GM18498 (cell line): Measurements from ENCODE around the gene TMEM200A.

Experiments used
- ATAC-seq: cut with Tn5 transposase; IDR thresholded peaks from one replicate; pipeline ENCODE4 v1.9.1; 2021; ENCODE audit warnings: mild to moderate bottlenecking, moderate library complexity; ENCODE audit not compliant: unreplicated experiment

TMEM200A gene

DNA sequence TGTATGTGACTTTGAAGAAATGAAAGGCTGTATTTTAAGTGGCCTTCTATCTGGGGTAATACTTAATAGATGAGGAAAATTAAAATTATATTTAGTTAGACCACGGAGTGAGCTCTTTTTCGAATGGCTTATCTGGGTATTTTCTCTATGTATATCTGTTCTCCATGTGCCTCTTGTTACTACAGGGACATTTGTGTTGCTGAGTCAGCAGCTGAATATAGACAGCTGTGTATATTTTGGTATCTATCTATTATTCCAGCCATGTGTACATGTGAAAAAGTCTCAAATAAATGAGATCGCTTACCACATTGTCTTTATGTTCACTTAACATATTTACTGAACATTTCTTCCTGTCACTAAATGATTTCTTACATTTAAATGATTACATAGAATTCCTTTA is 57.2 kb downstream of the TMEM200A start:
- ATAC-seq: no peak

DNA sequence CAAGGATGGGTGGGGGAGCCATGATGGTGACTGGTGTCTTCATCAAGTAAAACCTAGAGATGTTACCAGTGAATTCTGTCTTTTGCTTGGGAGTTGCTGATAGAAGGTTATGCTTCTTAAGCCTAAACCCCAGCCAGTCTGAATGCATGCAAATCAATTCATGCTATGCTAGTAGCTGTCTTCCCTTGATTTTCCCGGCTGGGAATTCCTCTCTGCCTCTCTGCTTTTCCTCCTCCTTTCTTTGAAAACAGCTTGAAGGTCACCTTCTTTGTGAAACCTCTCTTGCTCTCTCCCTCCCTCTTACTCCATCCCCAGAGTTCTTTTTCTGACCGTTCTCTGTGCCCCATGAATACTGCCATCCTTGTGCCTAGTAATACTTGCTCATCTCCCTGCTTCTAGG is 58.9 kb downstream of the TMEM200A start:
- no peak for ATAC-seq

DNA sequence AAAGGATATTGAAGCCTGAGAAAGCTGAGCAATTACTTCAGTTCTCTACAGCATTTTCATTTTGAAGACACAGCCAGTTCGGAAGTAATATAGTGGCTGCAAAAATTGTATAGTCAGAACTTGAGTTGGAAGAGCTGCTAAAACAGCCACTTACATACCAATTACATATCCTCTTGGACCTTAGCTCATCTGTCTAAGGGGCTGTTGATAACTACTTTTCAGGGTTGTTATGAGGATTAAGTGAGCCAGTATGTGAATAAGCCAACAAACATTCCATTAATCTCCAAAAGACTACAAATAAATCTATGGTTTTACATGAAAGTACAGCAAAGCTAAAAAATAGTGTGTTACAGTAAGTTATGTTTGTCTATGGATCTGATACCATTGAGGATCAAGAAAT is 59.7 kb downstream of the TMEM200A start:
- ATAC-seq: no peak

DNA sequence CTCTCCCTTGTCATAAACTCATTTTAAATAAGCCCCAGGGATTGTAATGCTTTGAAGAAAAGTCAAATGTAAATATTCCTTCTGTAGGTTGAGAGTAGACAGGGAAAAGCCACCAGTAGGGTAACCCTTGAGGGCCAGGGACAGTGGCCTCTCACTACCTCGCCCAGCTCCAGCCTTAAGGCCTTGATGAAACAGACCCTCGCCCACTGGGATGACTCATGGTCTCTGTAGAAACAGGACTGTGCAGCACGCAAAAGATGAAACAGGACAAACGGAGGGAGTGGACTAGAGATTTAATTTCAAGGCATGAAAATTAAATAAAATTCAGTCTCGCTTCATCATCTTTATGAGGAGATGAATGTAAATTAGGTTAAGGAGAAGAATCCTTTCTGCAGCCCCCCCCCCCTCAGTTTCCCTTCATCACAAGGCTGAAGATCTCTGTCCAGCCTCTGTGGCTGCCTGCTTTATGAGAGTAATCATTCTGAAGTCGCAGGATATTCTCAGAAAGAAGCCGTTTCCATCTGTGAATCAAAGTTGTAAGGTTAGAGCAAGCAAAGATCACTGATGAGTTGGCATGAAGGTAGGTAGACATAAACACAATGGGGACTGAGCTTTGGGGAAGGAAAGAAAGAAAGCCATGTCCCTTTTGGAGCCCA is 60.4 kb downstream of the TMEM200A start:
- ATAC-seq: no peak

DNA sequence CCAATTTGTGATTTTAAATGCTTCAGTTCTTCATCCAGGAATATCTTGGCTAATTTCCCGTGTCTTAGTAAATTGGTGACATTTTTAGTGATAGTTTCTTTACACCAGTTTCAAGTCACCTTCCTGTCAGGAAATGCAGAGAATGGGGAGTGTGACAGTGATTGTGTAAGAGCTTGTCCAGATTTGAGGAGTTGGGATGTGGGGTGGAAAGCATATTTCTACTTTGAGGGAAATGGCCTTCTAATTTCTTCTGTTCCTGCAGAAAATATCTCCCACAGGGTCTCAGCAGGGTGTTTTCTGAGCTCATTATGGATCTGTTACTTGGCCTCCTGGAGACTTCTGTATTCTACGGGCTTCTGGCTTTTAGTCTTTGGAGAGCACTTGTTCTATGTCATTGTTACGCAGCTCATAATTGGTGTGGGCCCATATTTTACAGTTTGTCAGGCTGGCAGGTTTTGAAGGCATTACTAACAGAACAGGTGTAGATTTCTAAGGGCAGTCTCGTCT is 65.6 kb downstream of the TMEM200A start:
- ATAC-seq: no peak

DNA sequence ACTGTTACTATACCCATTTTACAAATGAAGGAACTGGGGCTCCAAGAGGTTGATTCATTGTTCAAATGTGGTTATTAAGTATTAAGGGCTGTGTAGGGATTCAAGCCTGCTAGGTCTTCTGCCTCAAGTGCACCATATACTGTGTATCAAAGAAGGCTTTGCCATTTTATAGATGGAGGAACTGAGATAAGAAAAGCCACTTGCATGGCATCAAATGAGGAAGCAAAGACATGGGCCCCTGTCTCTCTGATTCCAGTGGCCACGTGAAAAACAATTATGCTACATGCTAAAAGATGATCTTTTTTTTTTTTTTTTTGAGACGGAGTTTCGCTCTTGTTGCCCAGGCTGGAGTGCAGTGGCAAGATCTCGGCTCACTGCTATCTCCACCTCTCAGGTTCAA is 67.0 kb downstream of the TMEM200A start:
- ATAC-seq: no peak

DNA sequence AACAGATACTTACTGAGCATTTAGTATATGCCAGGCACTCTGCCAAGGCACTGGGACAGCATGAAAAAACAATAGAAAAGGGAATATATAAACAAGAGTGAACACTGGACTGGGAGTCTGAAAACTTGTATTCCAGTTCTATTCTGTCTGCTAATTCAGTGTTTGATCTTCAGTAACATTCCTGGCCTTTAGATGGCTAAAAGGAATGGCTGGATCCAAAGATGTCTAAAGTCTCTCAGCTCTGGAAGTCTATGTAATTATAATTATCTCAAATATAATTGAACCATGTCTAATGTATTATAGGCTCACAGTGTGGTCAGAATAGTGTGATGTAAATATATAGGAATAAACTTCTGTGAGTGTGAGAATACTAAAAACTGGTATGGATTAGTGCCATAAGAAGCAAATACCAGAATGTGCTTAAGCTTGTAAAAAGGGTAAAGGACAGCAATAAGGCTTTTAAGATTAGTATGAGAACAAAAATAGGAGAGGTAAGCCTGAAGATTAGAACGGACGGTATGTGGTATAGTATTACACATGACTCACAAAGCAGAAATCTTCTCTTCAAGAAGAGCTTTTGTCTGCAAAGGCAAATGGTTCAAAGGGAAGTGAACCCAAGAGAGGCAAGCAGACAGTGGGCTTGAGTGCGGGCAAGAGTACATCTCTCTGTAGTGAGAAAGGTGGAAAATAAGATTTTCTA is 68.5 kb downstream of the TMEM200A start:
- no peak for ATAC-seq

DNA sequence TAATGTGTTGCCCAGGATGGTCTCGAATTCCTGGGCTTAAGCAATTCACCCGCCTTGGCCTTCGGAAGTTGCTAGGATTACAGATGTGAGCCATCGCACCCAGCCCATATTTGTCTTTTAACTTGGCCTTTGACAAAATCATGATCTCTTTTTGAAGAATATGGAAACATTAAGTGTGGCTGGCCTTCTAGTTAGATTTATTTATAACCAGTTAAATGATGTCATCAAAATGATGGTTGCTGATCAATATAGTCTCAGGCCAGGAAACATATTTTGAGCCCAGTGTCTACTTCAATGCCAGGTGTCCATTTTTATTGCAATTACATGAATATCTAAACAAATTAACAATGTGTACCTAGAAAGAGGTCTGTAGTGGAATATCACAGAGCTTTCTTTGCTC is 69.4 kb downstream of the TMEM200A start:
- no peak for ATAC-seq

DNA sequence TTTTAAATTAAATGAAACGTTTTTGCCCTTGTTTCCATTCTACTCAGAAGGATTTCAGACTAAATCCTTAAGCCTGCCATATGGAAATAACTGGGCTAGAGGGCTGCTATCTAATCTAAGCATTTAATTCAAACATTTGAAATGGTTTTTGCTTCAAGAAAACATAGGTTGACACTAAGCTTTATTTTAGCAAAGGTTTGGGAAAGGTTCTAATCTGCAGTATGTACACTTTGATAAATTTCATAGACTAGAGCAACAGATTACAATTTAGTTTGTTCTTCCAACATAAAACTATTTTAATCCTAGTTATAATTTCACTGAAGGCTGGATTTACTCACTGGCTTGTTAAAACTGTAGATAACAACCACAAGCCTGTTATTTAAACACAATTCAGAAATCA is 72.1 kb downstream of the TMEM200A start:
- no peak for ATAC-seq

DNA sequence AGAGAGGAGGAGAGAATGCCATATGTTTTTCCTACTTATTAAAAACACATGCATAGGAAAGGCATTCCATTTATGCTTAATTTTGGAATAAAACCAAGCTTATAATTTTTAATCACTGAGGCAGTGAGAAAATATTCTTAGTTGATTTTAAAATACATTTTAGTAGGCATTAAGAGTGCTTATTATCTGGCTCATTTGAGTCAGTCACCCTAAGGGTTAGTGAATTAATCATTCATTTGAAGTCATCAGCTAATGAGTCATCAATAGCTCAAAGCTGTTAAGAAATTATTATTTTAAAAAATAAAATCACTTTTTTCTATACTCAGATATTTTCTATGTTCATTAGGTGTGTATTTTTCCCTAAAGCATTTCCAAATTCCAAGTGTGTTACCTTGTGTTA is 81.6 kb downstream of the TMEM200A start:
- ATAC-seq: no peak

DNA sequence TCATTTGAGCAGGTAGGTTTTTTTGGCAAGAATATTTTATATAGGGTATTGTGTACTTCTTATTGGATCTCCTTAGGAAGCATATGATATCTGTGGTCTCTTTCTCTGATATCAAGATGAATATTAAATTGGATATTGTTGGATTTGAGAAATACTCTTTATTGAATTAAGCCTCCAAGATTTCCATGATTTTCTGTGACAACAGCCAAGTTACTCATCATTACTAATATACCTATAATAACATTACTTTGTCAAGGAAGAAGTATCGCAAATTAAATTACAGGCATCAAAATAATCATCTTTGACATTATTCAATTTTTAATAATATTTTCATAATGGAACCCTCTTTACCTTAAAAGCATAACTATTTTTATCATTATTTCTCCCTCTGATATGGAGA is 86.5 kb downstream of the TMEM200A start:
- ATAC-seq: no peak

DNA sequence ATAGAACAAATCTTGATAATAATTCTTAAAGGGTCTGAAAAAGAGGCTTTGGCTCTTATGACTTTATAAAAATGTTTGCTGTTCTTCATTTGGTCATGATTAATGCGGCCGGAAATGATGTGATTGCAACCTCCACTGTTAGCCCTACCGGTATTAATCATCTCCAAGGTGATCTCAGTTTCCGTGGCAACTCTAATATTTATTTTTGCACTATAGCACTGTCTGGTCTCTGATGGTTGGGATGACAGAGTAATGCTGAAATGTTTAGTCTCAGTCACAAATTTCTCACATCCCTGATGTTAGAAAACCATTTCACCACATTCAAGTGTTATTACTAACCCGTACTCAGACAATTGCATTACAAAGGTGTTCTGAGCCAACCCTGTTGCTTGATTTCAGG is 87.4 kb downstream of the TMEM200A start:
- ATAC-seq: no peak

DNA sequence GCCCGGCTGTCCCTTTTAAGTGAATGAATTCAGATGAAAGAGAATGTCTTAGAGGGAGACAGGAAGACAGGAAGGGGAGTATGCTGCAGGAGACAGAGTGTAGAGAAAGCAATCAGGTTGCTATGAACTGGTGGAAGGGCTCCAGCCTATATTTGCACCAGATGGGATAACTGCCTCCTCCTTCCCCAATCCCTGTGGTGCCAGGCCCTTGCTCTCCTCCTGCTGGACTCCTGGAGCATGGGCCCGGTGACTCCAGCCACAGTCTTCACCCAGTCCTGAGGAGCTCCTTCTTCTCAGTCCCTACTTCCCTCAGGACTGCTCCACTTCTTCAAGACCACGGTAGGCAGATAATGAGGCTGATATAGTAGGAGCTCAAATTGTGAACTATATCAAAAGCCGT is 91.8 kb downstream of the TMEM200A start:
- ATAC-seq: no peak

DNA sequence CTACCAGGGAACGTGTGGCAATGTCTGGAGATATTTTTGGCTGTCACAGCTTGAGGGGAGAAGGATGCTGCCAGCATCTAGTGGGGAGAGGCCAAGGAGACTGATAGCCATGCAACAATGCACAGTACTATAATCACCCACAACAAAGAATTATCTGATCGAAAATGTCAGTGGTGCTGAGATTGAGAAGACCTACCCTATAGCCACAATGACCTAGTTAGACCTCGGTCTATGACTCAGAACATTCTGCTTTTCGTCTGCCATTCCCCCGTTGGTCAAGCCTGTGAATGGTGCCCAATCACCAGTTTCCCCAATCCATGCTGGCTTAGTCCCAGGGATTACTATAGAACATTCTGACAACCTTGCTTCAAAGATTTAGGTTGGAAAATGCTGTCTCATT is 93.5 kb downstream of the TMEM200A start:
- no peak for ATAC-seq

DNA sequence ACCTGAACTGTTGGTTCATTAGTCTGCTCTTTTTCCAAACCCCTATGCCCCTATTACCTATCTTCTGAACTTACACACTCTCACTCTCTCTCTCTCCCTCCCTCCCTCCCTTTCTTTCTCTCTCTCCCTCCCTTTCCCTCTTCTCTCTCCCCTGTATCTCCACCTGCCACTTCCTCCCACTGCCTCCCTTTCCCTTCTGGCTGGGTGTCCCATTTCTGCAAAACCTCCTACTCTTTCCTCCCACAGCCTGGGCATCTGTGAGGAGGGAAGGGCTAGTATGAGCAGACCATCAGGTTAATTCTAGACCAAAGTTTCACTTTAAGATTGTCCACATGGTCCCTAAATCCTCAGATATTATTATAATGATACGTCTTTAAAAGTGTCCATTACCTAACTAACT is 95.1 kb downstream of the TMEM200A start:
- no peak for ATAC-seq

DNA sequence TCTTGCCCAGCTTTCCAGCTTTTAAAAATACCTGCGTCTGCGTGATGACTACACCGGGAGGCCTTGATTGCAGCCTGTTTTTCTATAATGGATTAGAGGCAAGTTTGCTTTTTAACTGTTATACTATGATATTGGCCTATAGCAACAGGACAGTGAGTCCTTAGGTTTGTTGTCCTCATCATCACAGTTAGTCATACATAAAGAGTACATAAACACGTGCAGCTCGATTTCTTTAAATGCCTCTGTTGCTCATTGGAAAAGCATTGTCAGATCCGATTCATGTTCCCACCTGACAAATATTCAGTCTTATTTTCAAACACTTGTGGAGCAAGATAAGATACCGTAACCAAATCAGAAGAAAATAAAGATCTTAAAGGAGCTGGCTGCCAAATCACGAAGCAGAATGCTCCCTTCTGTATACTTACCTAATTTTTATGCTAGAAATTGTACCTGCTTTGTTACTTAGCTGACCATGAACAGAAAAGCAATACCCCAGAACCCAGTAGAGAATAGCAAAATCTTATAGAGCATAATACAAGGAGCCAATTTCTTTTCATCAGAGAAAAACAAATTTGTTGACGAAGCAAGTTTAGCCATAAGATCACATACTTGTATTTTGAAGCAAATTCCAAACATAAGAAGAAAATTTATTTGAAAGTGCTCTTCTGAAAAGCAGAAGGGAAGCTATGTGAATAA is 100.4 kb downstream of the TMEM200A start:
- no peak for ATAC-seq

DNA sequence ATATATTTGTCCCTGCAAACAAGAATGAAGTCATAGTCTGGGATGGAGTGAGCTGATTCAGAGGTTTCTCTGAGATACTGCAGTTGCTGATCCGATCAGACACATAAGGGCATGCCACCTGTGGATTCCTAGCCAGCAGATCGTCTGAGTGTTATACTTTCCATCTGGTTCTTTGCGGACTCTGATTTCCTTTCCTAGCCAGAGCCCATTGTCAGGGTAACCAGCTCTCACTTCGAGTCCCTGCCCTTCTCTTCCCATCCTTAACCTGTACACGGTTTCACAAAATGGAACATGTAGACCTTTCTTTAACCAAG is 100.9 kb downstream of the TMEM200A start:
- ATAC-seq: no peak

DNA sequence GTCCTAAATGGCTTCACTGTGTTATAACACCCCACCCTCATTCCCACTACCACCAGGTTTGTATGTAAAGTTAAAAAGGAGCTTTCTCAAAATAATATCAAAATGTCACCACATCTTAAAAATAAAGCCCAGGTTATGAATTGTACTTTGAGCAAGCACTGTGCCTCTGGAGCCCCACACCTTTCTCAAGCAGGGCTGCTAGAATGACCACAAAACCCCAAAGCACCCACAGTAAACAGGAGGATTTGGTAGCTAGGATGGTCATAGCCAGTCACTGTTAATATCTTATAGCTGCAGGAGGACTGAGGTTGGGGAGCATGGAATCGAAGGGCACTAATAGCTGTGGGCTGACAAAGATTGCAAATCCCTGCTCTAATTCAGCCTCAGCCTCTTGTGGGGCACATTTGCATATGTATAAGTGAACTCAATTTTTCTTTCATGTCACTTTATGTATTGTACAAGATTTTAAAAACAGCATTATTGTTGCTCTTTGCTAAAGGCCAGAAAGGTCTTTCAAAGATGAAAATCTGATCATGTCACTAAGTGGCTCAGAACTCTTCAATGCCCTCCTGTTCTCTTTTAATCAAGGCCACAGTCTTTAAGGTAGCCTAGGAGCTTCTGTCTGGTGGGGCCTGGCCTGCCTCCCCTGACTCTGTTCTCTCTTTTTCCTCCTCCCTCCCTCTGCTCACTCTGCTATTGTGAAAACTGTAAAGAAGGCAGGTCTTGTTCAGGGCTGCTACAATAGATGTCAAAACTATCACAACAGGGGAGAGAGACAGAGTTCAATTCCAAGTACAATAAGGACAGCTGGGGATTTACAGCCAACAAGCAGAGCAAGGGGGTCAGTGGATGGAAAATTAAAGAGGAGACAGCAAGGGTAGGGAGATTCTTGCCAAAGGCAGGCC is 101.6 kb downstream of the TMEM200A start:
- ATAC-seq: no peak

DNA sequence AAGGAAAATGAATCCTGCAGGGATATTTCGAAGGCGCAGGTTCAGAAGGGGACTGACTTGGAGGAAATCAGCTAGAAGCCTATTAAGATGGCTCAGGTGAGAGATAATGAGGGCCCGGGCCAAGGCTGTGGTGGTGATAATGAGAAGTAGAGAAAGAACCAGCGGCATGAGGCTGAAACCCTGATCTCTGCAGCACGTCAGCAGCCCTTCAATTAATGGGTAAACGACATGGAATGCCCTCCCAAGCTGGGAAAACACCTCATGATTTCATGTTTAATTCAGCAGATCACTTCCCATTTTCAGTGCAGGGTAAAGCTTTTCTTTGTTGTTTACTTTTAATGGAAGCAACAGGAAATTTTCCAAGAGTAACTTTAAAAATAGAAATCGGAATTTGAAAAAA is 104.9 kb downstream of the TMEM200A start:
- ATAC-seq: no peak

DNA sequence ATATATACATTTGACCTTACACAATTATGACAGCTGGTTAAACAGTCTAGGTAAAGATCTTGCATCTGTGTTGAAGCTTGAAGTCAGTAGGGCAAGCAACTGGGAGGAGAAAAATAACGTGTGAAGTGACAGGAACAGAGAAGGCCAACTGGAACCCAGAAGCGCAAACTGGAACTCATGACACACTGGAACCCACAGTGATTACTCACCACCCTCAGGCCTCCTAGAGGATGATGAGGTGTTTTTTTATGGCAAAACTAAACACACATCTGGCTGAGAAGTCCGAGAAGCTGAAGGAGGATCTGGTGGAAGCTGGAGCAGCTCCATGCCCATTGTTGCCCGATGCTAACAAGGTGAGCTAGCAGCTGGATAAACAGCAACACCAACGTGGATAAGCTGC is 108.1 kb downstream of the TMEM200A start:
- ATAC-seq: no peak

DNA sequence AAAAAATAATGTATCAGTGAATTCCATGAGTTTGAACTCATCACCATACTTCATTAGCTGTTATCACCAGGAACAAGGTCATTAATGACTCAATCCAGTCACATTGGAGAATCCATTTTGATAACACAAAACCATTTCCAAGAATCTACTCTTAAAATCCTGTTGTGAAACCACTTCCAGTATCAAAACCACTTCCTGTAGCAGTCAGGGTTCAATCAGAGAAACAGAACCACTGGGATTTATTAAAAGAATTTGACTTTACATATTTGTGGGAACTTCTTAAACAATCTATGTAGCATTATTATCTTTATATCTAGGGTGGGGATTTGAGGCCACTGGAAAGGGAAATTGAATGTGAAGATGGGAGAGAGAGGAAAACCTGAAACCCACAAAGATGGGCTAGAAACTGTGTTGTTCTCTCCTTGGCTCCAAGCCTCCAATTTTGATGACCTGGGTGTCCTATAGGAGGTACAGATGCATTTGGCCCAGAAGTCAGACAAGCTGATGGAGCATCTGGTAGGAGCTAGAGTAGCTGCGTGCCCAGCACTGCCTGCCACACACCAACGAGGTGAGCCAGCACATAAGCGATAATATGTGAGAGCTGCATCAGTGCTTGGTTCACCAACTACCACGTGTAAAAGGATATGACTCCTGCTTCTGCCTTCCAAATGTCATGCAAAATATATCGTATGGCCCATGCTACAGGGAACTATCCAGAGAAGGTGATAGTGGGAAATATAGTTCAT is 117.0 kb downstream of the TMEM200A start:
- no peak for ATAC-seq
